Neutrophil (primary cell): ENCODE data around the gene DYDC1.

Experiments
- H3K27ac ChIP-seq: fragments of 200-600 bp; sonication (generic); 2 replicates; pipeline ENCODE4 v1.5.1; 2016; ENCODE audit warnings: mild to moderate bottlenecking, moderate library complexity
- H3K27me3 ChIP-seq: fragments of 200-600 bp; sonication (generic); 2 replicates; pipeline ENCODE4 v1.6.0; 2016; ENCODE audit warnings: mild to moderate bottlenecking
- H3K36me3 ChIP-seq: fragments of 200-600 bp; sonication (generic); 2 replicates; pipeline ENCODE4 v1.5.1; 2017
- H3K4me1 ChIP-seq, 2 experiments: fragments of 200-600 bp in 1 of 2; sonication (generic) in 1 of 2; 1 replicate in 1 of 2; 2 replicates in 1 of 2; pipeline versions ENCODE4 v1.5.1 to v1.6.1; 2013 to 2016; ENCODE audit warnings: low read depth in 1 of 2, low read length in 1 of 2, mild to moderate bottlenecking in 1 of 2, moderate library complexity in 1 of 2; ENCODE audit not compliant: control insufficient read depth in 1 of 2, insufficient read depth in 1 of 2
- H3K4me3 ChIP-seq, 2 experiments: fragments of 200-600 bp in 1 of 2; sonication (generic) in 1 of 2; 1 replicate in 1 of 2; 2 replicates in 1 of 2; pipeline ENCODE4 v1.5.1; 2013 to 2016; ENCODE audit warnings: low read depth in 1 of 2, low read length in 1 of 2, mild to moderate bottlenecking in 1 of 2, moderate library complexity in 1 of 2
- H3K9me3 ChIP-seq: fragments of 200-600 bp; sonication (generic); 2 replicates; pipeline ENCODE4 v1.5.1; 2016
- CTCF ChIP-seq: fragments of 200-600 bp; sonication (generic); IDR thresholded peaks from 2 replicates; pipeline ENCODE4 v1.5.1; 2016; ENCODE audit warnings: antibody characterized with exemption

The DYDC1 gene

GRCh38 chr10:80397014-80397413 lies 40.5 kb upstream of the DYDC1 start:
- Histone ChIP-seq H3K27ac (no peak overlapping the region), H3K27me3 (peaks cover 10% of the 10 kb centered on the region), H3K9me3 (no peaks in the 10 kb centered on the region), H3K4me3 (no peak overlapping the region), H3K36me3 (no peaks in the 10 kb centered on the region), H3K4me1 (no peaks in the 10 kb centered on the region)
- TF ChIP-seq CTCF, result no peak

DNA sequence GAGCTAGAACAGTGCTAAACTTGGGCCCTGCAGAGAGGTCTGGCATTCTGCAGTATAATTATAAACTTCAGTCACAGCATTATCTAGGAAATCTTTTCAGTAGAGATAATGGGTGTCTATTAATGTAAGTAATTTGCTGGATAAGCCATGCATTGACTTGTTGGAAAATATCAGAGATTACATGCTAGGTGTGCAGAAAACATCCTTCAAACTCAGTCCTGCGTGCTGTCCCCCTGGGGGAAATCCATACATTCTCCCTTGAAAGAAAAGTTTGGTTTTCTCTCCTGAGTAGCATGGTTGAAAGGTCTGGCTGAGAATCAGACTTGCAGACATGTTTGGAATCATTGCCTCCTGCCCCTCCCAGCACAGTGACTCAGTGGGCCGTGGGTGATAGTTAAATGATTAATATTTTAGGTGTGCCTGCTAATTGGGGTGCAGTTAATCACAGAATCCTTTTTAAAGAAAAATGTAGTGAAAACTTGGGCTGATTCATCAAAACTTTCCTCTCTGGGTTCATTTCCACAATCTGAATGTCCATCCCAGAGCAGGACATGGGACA lies 37.9 kb upstream of the DYDC1 start:
- no peaks in the 10 kb centered on the region for H3K9me3 ChIP-seq
- H3K36me3 ChIP-seq, result no peaks in the 10 kb centered on the region
- no peak overlapping the region for H3K27ac ChIP-seq
- H3K27me3 ChIP-seq, result peaks cover 15% of the 10 kb centered on the region
- TF ChIP-seq CTCF, result no peak
- no peak overlapping the region for H3K4me3 ChIP-seq
- H3K4me1 ChIP-seq, result no peaks in the 10 kb centered on the region

- Histone ChIP-seq H3K27me3 (peaks cover 17% of the 10 kb centered on the region), H3K36me3 (no peaks in the 10 kb centered on the region), H3K4me1 (no peaks in the 10 kb centered on the region), H3K27ac (no peak overlapping the region), H3K4me3 (no peak overlapping the region), H3K9me3 (no peaks in the 10 kb centered on the region)
- no peak for TF ChIP-seq CTCF
Observed at GRCh38 chr10:80392250-80392649, 35.7 kb upstream of the DYDC1 start.

DNA sequence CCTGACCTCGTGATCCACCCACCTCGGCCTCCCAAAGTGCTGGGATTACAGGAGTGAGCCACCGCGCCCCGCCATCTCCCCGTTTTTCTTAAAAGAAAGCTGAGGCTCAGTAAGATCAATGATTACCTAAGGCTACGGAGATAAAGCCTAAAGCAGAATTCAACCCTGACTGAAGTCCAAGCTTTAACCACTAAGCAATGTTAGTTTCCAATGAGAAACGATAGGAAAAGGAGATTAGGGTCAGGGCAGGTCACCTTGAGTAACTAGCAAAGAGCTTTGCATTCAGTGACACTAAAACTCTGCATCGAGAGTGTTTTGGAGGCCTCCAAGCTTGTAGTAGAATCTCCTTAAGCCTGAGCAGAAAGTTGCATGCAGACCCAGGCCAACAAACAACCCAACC lies 34.2 kb upstream of the DYDC1 start:
- no peak for TF ChIP-seq CTCF
- H3K27me3 ChIP-seq, result peaks cover 15% of the 10 kb centered on the region
- H3K4me3 ChIP-seq, result no peak overlapping the region
- no peak overlapping the region for H3K27ac ChIP-seq
- H3K36me3 ChIP-seq, result no peaks in the 10 kb centered on the region
- no peaks in the 10 kb centered on the region for H3K4me1 ChIP-seq
- no peaks in the 10 kb centered on the region for H3K9me3 ChIP-seq

DNA sequence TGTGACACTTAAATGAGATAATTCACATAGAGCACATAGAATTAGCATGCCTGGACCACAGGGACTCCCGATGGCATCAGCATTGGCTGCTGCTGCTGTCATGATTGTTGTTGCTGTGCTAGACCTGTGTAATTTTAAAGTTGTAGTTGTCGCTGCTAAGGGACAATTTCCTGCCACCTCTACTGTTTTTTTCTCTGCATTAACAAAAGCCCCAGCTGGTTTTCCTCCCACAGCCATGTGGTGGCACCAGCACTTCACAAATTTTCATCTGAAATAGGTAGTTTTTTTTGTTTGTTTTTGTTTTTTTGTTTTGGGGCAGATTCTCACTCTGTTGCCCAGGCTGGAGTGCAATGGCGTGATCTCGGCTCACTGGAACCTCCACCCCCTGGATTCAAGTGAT lies 26.4 kb upstream of the DYDC1 start:
- no peaks in the 10 kb centered on the region for H3K9me3 ChIP-seq
- no peaks in the 10 kb centered on the region for H3K36me3 ChIP-seq
- no peak overlapping the region for H3K27ac ChIP-seq
- H3K4me3 ChIP-seq, result no peak overlapping the region
- H3K27me3 ChIP-seq, result peaks cover 7% of the 10 kb centered on the region
- H3K4me1 ChIP-seq, result no peaks in the 10 kb centered on the region
- TF ChIP-seq CTCF, result no peak

GRCh38 chr10:80380185-80380584 lies 23.6 kb upstream of the DYDC1 start:
- no peak overlapping the region for H3K27ac ChIP-seq
- H3K4me1 ChIP-seq, result no peaks in the 10 kb centered on the region
- TF ChIP-seq CTCF, result no peak

More at GRCh38 chr10:80380185-80380584, 23.6 kb upstream of the DYDC1 start:
- no peaks in the 10 kb centered on the region for H3K36me3 ChIP-seq
- H3K9me3 ChIP-seq, result no peaks in the 10 kb centered on the region
- peaks cover 7% of the 10 kb centered on the region for H3K27me3 ChIP-seq
- no peak overlapping the region for H3K4me3 ChIP-seq
